HG02938 (cell line): ENCODE measurements around the gene LAPTM4A.
"Not testable (repeated sequence)": the region's sequence is repeated elsewhere in the genome, so short reads cannot be mapped to it uniquely, and the experiment has no call there.

Experiments used
- ATAC-seq: cut with Tn5 transposase; IDR thresholded peaks from one replicate; pipeline ENCODE4 v1.9.1; 2021; ENCODE audit warnings: mild to moderate bottlenecking, moderate library complexity; ENCODE audit not compliant: unreplicated experiment

Gene LAPTM4A

DNA sequence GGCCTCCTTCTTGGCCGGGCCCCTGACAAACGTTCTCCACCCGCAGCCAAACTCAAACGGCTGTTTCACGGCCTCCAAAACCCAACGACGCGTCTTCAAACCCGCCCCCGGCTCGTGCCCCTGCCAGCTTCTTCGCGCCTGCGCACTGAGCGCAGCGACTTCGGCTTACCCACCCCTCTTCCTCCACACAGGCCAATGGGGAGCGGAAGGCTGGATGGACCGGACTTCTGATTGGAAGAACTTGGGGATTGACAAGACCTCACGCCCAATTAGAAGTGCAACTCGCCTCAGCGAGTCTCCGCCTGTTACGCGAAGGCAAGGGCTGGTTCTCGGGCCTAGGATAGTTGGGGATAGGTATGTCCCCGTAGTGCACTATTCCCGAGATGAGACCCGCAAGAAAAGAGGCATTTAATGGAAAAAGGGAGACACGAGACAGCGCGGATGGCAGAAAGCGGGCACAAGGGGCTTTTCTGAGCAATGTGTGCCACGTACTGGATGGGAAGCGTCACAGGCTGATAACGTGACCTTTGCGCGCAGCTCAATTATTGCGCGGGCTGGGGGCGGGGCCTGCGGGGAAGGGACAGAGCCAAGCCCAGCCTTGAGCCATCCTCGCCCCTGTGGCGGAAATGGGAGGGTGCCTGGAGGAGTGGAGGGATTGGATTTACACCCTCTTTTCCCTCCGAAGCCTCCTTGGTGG is at the start of gene LAPTM4A:
Gene LAPTM4A, minus strand, starts transcription at position 97 of the 697 bp plus-strand sequence. CDS start 108 bp downstream, outside the sequence.
- ATAC-seq: peak; percentile 96

DNA sequence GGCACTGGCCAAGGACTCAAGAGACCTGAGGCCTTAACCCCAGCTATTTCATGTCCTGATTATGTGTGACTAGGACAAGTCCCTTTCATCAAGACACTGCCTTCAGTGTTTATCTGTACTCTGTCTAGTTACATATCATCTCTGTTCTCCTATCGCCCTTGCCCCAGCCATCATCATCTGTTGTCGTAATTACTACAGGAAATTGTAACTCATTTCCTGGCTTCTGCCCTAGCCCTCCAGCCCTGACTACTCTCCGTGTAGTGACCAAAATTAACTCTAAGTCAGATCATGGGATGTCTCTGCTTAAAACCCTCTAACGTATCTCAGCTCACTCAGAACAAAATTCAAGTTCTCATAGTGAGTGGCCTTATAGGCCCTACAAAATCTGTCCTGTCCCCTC is 49.3 kb upstream of the LAPTM4A start:
- ATAC-seq: no peak

DNA sequence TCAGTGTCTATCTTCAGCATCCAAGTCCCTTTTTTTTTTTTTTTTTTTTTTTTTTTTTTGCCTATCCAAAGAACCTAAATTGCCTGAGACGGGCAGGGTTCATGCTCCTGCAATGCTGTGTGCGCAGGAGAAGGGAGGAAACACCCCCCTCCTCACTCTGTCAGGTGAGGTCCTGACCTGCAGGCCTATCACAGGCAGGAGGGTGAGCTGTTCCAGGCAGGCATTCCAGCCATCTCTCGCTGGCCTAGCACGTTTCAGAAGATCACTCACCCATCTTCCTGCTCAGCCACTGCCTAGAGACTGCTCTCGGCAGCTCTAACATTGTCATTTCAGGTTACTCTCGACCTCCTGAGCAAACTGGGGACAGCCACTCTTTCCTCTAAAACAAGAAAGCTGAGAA is 48.4 kb upstream of the LAPTM4A start:
- no peak for ATAC-seq

DNA sequence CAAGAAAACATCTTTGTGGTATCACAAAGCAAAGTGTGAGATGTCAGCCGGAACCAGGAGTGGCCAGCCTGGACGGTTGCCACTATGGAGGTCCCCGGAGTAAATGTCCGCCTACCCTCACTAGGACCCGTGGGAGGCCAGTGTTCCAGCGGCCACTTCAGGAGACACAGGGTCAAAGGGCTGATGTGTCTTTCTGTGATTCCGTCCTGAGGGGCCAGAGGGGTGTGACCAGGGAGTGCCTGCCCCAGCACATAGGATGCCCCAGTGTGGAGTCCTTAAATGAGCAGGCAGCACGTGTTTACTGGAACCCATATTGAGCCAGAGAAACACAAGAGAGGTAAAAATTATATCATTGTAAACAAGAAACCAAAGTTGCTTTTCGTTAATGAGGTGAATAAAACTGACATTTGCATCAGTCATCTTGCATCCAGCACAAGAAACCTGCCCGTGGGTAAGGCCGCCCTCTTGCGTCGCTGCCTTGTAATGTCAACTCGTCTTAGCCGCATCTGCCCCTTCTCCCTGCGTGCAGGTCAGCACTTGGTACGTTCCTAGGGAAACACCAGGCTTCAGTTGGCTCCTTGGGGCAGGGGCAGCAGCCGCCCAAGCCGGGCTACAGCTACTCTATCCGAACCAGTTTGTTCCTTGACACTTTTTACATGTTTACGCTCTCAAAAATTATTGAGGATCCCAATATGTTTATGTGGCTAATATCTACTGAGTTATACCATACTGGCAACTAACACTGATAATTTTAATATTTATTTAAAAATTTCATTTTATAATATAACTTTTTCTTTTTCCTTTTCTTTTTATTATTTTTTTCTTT is 46.7 kb upstream of the LAPTM4A start:
- ATAC-seq: peak; percentile 87

DNA sequence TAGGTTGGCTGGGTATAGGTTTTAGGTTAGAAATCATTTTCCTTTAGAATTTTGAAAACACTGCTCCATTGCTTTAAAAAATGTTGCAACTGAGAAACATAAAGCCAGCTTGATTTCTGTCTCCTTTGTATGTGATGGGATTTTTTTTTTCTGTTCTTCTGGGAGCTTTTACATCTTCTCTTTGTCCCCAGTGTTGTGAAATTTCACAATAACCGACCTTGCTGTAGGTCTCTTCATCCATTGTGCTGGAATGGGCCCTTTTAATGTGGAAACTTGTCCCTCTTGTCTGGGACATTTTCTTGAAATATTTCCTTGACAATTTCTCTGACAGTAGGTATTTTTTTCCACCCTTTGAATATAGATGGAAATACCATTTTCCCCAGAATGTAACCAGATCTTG is 44.0 kb upstream of the LAPTM4A start:
- no peak for ATAC-seq

DNA sequence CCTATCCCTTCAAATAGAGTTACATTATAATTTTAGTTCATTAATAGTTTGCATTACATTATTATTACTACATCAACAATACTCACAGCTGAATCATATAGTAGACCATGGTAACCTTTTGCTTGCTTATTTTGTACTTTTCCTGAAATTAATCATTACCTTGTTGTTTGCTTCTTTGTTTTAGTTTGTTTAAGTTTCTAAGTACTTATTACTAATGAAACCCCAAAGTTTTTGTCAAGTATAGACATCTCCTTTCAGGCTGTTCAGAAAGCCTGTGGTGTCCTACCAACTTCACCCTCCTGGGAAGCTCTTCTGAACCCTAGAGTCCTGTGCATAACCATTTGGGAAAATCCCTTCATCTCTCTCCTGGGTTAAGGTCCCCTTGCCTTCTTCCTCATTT is 43.5 kb upstream of the LAPTM4A start:
- ATAC-seq: no peak

DNA sequence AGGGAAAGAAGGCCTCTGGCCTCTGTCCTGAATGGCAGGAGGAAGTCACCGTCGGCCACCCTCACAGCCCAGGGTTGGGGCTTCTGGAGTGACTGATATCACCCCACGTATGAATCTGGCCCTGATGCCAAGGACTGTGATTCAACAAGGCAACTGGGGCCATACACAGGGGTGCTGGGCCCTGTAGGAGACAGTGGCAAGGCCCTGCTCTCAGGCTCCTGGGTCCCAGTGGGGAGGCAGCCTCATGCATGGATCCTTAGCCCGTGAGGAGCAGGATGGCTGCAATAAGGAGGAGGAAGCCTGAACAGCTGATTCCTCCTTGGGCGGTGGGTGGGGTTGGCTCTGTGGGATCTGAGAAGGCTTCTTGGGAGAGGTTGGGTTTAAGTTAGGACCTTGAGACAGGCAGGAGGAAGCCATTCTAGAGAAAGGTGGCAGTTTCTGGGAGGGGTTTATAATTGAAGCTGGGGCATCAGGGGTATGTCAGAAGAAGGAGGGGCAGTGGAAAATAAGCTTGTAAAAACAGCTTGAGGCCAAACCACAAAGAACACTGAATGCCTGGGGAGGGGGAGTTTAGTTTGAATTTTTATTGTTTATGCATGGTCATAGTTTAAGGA is 42.8 kb upstream of the LAPTM4A start:
- ATAC-seq: no peak

DNA sequence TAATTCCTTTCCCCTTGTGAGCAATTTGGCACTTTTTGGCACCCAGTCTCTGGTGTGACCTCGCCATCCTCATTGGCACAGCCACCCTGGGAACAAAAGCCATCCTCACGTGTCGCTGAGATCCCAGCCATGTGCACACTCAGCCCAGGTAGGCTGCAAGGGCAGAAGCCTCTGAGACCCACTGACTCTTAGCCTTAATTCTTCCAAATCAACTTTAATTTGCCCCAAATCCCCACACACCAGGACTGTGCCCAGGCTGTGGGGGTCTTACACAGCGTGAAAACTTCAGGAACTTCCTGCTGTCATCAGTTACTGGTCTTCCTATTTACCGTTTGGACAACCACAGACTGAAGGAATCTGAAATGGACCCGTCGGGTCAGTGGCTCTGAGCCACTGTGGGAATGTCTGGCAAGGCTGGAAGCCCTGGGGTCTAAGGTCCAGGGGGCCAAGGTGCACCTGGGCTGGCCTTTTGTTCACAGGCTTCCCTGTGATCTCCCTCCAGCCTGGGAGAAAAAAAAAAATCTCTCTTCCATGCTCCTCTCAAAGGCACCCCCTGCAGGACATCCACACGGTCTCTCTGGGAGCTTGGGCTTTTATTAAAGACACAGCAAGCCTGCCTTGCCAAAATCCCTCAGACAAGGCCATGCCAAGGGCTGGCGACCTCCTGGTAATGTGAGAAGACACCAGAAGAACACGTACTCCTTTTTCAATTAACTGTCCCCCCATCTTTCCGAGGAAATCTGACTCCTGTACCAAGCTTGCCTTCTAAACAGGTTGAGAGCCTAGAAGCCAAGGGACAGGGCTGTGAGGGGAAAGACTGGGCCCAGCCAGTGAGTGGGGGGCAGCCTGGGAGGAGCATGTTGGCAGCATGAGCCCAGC is 42.1 kb upstream of the LAPTM4A start:
- ATAC-seq: no peak

DNA sequence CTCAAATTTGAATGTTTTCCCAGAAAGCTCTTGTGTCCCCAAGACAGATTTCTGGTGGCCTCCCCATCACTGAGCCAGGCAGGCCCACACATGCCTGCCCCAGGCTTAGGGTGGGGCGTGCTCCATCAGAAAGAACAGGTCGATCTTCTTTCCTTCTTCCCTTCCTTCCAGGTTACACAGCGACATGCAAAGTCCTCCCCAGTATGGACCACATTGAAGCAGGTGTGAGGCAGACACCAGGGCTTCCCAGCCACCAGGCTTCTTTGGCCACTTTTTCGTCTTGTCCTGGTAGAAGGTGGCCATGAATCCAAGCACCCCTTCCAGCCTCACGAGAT is 41.4 kb upstream of the LAPTM4A start:
- ATAC-seq: no peak

DNA sequence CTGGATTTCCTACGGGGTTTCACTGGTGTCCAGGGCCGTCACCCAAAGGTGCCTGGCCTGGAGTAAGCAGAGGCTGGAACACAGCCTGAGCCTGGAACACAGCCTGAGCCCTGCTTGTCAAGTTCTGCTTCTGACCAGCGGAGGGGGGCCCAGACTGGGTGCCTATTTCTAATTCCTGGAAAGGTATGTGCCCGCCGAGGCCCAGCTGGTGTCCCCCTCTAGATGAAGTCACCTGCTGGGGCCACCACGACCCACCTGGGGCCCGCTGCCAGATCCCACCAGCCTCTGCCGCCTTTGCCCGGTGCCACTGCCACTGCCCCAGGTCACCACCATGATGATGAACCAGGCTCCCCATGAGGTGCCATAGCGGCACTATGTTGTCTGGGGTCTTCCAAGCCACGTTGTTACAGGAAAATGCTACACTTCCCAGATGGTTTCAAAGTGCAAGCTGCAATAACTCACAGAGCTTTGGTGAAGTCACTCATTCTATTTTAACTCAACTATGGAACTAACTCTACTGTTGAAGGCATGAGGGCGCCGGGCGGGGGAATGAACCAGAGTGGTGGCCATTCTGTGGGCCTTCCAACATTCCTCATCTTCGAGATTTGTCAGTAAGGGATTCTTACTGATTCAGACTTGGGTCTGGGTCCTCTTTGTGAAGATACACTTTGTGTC is 40.9 kb upstream of the LAPTM4A start:
- no peak for ATAC-seq

DNA sequence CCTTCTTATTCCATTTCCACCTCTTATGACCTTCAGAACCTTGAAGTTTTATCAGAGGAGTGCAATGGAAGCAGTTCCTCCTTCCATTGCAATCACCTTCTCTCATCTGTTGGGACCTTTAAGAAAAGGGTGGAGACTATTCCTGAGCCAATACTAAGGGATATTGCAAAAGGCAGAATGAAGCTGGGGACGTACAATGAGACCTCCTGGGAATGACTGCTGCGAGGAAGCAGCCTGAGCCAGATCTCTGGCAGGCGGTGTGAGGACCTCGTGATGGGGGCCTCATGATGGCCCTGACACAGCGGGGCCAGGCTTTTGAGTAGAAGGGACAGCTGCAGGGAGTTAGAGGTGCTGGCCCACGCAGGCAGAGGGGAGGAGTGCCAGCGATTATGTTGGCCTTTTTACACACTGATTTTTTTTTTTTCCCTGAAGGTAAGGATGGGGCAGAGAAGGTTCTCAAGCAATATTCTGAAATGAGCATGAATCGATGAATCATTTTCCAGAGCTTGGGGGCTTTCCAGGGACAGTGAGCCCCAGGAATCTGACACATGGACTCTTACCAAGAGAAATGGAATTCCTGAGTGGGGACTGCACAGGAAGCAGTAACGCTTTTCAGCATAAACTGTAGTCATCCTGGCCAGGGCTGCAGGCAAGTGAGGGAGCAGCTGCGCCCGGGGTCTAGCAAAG is 40.0 kb upstream of the LAPTM4A start:
- no peak for ATAC-seq

DNA sequence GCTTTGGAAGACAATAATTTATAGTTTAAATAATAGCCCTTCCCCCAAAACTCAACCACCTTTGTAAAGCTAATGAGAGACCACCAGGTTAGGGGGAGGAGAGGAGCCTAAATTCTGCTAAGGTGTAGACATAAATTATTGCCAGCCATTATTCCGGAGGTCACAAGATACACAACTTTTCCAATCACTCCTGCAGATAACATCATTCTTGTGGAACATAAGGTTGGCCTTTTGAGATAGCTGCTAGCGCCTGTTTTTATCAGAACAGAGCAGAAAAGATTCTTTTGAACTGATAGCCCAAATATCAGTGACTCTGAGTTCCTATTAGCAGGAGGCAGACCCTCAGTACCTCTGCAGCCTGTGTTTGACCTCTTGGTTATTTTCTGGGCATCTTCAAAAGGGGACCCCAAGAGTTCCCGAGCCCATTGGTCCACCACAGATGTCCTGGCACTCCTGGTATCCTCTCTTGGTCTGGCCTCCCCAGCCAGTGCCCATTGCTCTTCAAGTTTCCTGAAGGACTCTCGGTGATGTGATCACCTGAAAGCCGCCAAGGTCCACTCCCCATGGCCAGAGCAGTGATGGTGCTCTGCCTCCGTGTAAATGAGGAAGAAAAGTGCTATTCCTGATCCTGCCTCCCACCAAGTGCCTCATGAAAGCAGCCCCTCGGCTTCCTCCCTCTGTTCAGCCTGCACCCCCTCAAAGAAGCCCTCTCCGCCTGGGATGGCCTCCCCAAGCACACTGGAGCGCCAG is 38.5 kb upstream of the LAPTM4A start:
- ATAC-seq: no peak

DNA sequence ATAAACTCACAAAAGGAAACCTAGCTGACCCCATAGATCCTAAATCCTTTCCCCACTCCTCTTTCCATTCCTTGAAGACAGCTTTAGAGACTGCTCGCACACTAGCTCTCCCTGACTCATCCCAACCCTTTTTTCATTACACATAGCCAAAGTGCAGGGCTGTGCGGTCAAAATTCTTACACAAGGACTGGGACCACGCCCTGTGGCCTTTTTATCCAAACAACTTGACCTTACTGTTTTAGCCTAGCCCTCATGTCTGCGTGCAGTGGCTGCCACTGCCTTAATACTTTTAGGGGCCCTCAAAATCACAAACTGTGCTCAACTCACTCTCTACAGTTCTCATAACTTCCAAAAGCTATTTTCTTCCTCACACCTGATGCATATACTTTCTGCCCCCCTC is 34.5 kb upstream of the LAPTM4A start:
- not testable (repeated sequence) for ATAC-seq

DNA sequence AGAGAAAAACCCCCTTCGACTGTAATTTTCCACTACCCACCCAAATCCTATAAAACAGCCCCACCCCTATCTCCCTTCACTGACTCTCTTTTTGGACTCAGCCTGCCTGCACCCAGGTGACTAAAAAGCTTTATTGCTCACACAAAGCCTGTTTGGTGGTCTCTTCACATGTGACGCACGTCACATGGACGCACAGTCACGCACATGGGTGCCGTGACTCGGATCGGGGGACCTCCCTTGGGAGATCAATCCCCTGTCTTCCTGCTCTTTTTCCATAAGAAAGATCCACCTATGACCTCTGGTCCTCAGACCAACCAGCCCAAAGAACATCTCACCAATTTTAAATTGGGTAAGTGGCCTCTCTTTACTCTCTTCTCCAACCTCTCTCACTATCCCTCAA is 31.4 kb upstream of the LAPTM4A start:
- not testable (repeated sequence) for ATAC-seq

DNA sequence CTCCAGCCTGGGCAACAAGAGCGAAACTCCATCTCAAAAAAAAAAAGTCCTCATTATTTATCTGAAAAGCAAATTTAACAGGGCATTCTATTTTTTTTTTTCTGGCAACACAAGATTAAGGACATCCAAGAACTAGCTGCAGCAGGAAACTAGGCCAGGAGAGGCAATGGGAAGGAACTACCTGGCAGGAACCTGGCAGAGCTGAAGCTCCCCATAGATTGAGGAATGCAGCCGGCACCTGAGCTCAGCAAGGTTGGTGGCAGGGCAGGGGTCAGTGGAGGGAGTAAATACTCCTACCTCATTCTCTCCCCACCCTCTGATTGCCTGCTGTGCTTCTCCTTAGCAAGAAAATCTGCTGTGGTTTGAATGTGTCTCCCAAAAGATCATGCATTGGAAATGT is 30.4 kb upstream of the LAPTM4A start:
- no peak for ATAC-seq

DNA sequence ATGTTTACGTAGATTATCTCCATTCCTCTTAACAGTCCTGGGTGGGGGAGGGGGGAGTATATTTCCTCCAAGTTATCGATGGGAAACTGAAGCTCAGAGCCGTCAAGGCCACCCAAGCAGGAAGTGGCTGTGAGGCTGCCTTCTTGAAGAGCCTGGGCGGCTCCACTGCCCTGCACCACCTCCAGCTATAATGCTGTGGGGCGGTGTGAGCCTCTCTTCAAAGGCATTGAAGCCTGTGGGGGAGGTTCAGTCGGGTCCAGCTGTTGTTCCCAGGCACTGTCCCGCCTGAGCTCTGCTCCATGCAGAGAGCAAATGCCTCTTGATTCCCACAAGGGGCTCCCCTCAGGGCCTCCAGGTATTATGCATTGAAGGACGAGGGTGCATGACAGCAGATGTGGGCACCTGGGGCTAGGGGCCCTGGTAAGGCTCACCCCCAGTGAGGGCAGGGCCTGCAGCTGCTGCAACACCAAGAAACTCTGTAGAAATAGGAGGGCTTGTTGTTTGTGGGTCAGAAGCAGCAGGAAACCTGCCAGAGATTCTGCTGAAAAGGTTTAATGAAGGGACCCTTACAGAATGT is 29.5 kb upstream of the LAPTM4A start:
- no peak for ATAC-seq

DNA sequence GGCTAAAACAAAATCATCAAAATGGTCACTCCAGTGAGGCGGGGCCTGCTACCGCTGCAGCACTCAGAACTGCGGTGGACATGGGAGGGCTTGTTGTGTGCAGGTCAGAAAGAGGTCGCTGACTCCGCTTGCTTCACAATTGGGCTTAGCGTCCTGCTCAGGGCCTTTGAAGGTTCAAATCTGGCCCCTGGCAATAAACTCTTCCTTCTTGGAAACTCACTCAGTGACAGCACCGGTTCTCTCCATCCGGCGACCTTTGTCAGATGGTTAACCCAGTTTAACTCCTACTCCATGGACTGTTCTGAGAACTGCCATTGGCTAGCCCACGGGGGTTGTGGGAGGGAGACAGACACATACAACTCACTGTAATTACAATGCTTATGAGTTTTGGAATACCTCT is 29.0 kb upstream of the LAPTM4A start:
- no peak for ATAC-seq

DNA sequence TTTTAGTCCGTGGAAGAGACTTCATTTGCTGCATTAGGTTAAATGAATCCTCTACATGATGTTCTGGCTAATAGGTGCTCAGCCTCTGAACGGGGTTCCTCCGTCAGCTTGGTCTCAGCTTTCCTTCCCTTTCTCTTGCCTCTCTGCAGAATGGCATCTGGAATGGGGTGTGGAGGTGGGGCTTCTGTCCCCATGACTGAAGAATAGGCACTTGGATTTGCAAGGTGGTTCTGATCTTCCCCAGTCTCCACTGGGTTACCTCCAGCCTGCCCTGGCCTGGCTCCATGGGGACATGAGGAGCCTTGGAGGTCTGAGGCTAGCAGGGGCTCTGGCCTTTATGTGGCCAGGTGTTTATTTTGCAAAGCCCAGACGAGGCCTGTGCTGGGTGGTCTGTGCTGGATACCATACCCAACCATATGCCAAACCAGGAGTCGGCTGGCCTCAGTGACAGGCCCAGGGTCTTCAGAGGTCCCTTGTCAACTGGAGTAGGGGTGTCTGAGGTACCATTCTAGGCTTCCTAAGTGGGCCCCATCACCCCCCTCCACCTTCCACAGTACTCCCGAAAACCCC is 28.2 kb upstream of the LAPTM4A start:
- no peak for ATAC-seq
